Stomach (tissue), 4 donors: ENCODE results near the gene SMARCC1.

Experiments
- EP300 ChIP-seq: sonication (generic); formaldehyde crosslinking; IDR thresholded peaks from one replicate; pipeline ENCODE4 v1.6.1; 2017; ENCODE audit warnings: antibody characterized with exemption
- POLR2A ChIP-seq, 4 donors: fragments of 450-650 bp; IDR thresholded peaks; one replicate each; pipeline ENCODE4 v1.6.1; 2016; ENCODE audit warnings: antibody characterized with exemption in 4 of 4, control low read depth in 2 of 4, mild to moderate bottlenecking in 1 of 4, moderate library complexity in 1 of 4
- POLR2AphosphoS5 ChIP-seq, 3 donors: sonication (generic); formaldehyde crosslinking; IDR thresholded peaks; one replicate each; pipeline ENCODE4 v1.6.1; 2016; ENCODE audit warnings: antibody characterized with exemption in 3 of 3
- TF ChIP-seq, protein P1 (sequence below), 7 experiments: fragments of 450-650 bp in 4 of 7; fragments of 200-600 bp in 3 of 7; sonication (generic) in 3 of 7; IDR thresholded peaks; one replicate each; pipeline ENCODE4 v1.5.1; 2016 to 2019; ENCODE audit warnings: antibody characterized with exemption in 7 of 7, control low read depth in 2 of 7, mild to moderate bottlenecking in 1 of 7

- TF ChIP-seq, protein P1, sequence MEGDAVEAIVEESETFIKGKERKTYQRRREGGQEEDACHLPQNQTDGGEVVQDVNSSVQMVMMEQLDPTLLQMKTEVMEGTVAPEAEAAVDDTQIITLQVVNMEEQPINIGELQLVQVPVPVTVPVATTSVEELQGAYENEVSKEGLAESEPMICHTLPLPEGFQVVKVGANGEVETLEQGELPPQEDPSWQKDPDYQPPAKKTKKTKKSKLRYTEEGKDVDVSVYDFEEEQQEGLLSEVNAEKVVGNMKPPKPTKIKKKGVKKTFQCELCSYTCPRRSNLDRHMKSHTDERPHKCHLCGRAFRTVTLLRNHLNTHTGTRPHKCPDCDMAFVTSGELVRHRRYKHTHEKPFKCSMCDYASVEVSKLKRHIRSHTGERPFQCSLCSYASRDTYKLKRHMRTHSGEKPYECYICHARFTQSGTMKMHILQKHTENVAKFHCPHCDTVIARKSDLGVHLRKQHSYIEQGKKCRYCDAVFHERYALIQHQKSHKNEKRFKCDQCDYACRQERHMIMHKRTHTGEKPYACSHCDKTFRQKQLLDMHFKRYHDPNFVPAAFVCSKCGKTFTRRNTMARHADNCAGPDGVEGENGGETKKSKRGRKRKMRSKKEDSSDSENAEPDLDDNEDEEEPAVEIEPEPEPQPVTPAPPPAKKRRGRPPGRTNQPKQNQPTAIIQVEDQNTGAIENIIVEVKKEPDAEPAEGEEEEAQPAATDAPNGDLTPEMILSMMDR (IDR thresholded peaks at IDR 0.05), result no peak
- TF ChIP-seq POLR2AphosphoS5 (IDR thresholded peaks at IDR 0.05) (no peak), POLR2A (IDR thresholded peaks at IDR 0.05) (no peak), EP300 (no peak)
Observed at GRCh38 chr3:47780741-47781684, 680 bp downstream of the SMARCC1 start.
